Stimulated activated CD8-positive, alpha-beta memory T cell treated with anti-CD3 and anti-CD28 coated beads, Interleukin-4, amount 100 ng/mL, for 24 hours (primary cell): Measurements from ENCODE around the gene BABAM2.

Source experiments
- DNase-seq: peaks from one replicate; pipeline ENCODE4 v3.0.0-alpha.2; 2020; ENCODE audit warnings: low read depth

Gene BABAM2

GRCh38 chr2:28164280-28164801, 273.8 kb downstream of the BABAM2 start:
- no peak for DNase-seq

- no peak for DNase-seq
These were observed 274.6 kb downstream of the BABAM2 start for GRCh38 chr2:28165087-28165635.

- no peak for DNase-seq
These were observed 276.4 kb downstream of the BABAM2 start for GRCh38 chr2:28166956-28167355.

- no peak for DNase-seq
These were observed 277.8 kb downstream of the BABAM2 start for GRCh38 chr2:28168376-28168775.

GRCh38 chr2:28169492-28169891, 279.0 kb downstream of the BABAM2 start:
- DNase-seq = no peak

GRCh38 chr2:28172114-28172898, 281.8 kb downstream of the BABAM2 start:
- DNase-seq = no peak

- DNase-seq = no peak
These were observed 282.8 kb downstream of the BABAM2 start for GRCh38 chr2:28173377-28173776.

- no peak for DNase-seq
These were observed 283.7 kb downstream of the BABAM2 start for GRCh38 chr2:28174211-28174610.

- DNase-seq = no peak
These were observed 284.5 kb downstream of the BABAM2 start for GRCh38 chr2:28175028-28175427.

GRCh38 chr2:28178946-28179345, 288.4 kb downstream of the BABAM2 start:
- DNase-seq = no peak

GRCh38 chr2:28181801-28182200, 291.3 kb downstream of the BABAM2 start:
- DNase-seq = no peak

GRCh38 chr2:28182348-28182747, 291.8 kb downstream of the BABAM2 start:
- DNase-seq = no peak

GRCh38 chr2:28185153-28185552, 294.6 kb downstream of the BABAM2 start:
- no peak for DNase-seq

- no peak for DNase-seq
These were observed 295.4 kb downstream of the BABAM2 start for GRCh38 chr2:28185891-28186290.

GRCh38 chr2:28187186-28187585, 296.7 kb downstream of the BABAM2 start:
- DNase-seq = no peak

- DNase-seq = no peak
These were observed 297.9 kb downstream of the BABAM2 start for GRCh38 chr2:28188436-28188835.

GRCh38 chr2:28193630-28194403, 303.3 kb downstream of the BABAM2 start:
- no peak for DNase-seq

GRCh38 chr2:28199995-28200679, 309.6 kb downstream of the BABAM2 start:
- DNase-seq = no peak

- DNase-seq = no peak
These were observed 311.2 kb downstream of the BABAM2 start for GRCh38 chr2:28201671-28202180.

- DNase-seq = no peak
These were observed 312.2 kb downstream of the BABAM2 start for GRCh38 chr2:28202719-28203118.

GRCh38 chr2:28206762-28207161, 316.2 kb downstream of the BABAM2 start:
- DNase-seq = no peak

GRCh38 chr2:28209261-28209691, 318.7 kb downstream of the BABAM2 start:
- no peak for DNase-seq
